Body of pancreas (tissue), 4 donors: ENCODE data around the gene FBXL2.

Experiments used
- CTCF ChIP-seq, 7 experiments: fragments of 450-650 bp in 4 of 7; fragments of 200-600 bp in 3 of 7; sonication (generic) in 3 of 7; IDR thresholded peaks; one replicate each; pipeline ENCODE4 v1.5.1; 2016 to 2019; ENCODE audit warnings: antibody characterized with exemption in 7 of 7
- POLR2A ChIP-seq, 3 donors: fragments of 450-650 bp; IDR thresholded peaks; one replicate each; pipeline ENCODE4 v1.6.1; 2016; ENCODE audit warnings: antibody characterized with exemption in 3 of 3, mild to moderate bottlenecking in 2 of 3

DNA sequence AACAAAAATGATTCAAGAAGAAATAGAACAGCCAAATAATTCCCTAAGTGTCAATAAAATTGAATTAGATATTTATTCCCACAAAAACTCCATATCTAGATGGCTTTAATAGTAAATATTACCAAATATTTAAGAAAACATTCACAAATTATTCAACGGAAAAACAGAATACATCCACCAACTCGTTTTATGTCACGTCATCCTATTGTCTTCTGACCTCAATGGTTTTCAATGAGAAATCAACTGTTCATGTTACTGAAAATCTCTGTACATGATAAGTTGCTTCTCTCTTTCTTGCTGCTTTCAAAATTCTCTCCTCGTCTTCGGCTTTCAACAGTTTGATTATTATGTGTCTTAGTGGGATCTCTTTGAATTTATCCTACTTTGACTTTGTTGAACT lies 17.1 kb upstream of the FBXL2 start:
- TF ChIP-seq CTCF (IDR thresholded peaks at IDR 0.05) (no peak), POLR2A (IDR thresholded peaks at IDR 0.05) (no peak)
